Osteoblast (primary cell): ENCODE measurements around the gene CLDN19. TPM values are rescaled to one million over a fixed set of nuclear protein-coding genes. Genes with fewer than 3 reads are reported as not detected.
A peak's percentile ranks its signal among the peaks of the same experiment; 100 is the strongest.

Experiments used
- DNase-seq: peaks from one replicate; pipeline ENCODE4 v3.0.0; 2011; ENCODE audit warnings: low spot score, mixed read lengths; ENCODE audit not compliant: insufficient read length; ENCODE audit errors: missing footprints
- H2AFZ ChIP-seq: 2 replicates; pipeline ENCODE4 v1.6.0; 2011; ENCODE audit warnings: mild to moderate bottlenecking, low read length
- H3K27ac ChIP-seq: 2 replicates; pipeline ENCODE4 v1.5.1; 2011; ENCODE audit warnings: mild to moderate bottlenecking, low read depth, low read length, moderate library complexity
- H3K27me3 ChIP-seq: 2 replicates; pipeline ENCODE4 v1.6.0; 2012; ENCODE audit warnings: mild to moderate bottlenecking, control low read depth, inconsistent platforms, low read length, moderate library complexity; ENCODE audit not compliant: insufficient read depth
- H3K36me3 ChIP-seq: 2 replicates; pipeline ENCODE4 v1.5.1; 2011; ENCODE audit warnings: mild to moderate bottlenecking, low read length, control low read depth, moderate library complexity; ENCODE audit not compliant: insufficient read depth
- H3K4me1 ChIP-seq: 2 replicates; pipeline ENCODE4 v1.5.1; 2011; ENCODE audit warnings: mild to moderate bottlenecking, low read length, control low read depth, moderate library complexity; ENCODE audit not compliant: insufficient read depth
- H3K4me2 ChIP-seq: 2 replicates; pipeline ENCODE4 v1.6.0; 2011; ENCODE audit warnings: mild to moderate bottlenecking, low read length; ENCODE audit not compliant: insufficient read depth
- H3K4me3 ChIP-seq: fragments of 200-600 bp; sonication (generic); 3 replicates; pipeline ENCODE4 v1.5.1; 2012; ENCODE audit warnings: mild to moderate bottlenecking, low read length, inconsistent platforms; ENCODE audit not compliant: insufficient read depth
- H3K79me2 ChIP-seq: 2 replicates; pipeline ENCODE4 v1.6.0; 2012; ENCODE audit warnings: mild to moderate bottlenecking, low read length, control low read depth, inconsistent platforms; ENCODE audit not compliant: insufficient read depth
- H3K9me3 ChIP-seq: 2 replicates; pipeline ENCODE4 v1.5.1; 2011; ENCODE audit warnings: low read depth, low read length, control low read depth
- H4K20me1 ChIP-seq: 2 replicates; pipeline ENCODE4 v1.6.0; 2012; ENCODE audit warnings: mild to moderate bottlenecking, low read length, control low read depth; ENCODE audit not compliant: insufficient read depth
- CTCF ChIP-seq: IDR thresholded peaks from 2 replicates; pipeline ENCODE4 v1.5.1; 2011; ENCODE audit warnings: mild to moderate bottlenecking, low read depth, low read length, moderate library complexity; ENCODE audit errors: extremely low read depth
- total RNA-seq: library from RNA; depleted of rRNA; stranded (reverse); fragments of >200 nt; gene quantifications from 2 replicates; pipeline ENCODE4 v1.2.3, GENCODE V29; 2012

Gene CLDN19
- total RNA-seq, 1 donor: not detected

- H3K9me3 ChIP-seq: no peaks in the 10 kb centered on the region
- H4K20me1 ChIP-seq: peaks cover 5% of the 10 kb centered on the region
- H3K4me2 ChIP-seq: no peak overlapping the region
- H3K27ac ChIP-seq: no peak overlapping the region
- H2AFZ ChIP-seq: no peak overlapping the region
- H3K27me3 ChIP-seq: no peaks in the 10 kb centered on the region
- H3K79me2 ChIP-seq: no peaks in the 10 kb centered on the region
- H3K36me3 ChIP-seq: peaks cover 17% of the 10 kb centered on the region
- no peak for TF ChIP-seq CTCF
- DNase-seq: peak; percentile 60
- H3K4me3 ChIP-seq: no peak overlapping the region
- H3K4me1 ChIP-seq: no peaks in the 10 kb centered on the region
Observed at GRCh38 chr1:42742141-42742540, 2.1 kb upstream of the CLDN19 start.

DNA sequence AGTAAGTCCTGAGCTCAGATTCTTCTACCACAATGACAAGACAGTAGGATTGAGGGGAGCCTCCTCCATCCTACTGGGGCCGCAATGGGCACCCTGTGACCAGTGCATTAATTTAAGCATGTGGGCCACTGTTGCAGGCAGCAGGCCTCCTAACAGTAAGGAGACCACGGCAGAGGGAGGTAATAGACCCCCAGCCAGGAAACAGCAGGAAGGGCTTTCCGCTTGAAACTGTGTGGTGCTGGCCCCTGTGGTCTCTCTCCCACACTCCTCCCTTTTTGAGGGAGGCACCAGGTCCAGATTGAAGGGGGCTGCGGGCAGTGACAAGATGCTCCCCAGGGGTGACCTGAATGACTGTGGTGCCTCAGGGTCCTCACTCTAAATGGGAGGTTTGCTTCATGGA is 1.7 kb upstream of the CLDN19 start:
- Histone ChIP-seq H3K4me3 (no peak overlapping the region), H3K4me2 (no peak overlapping the region), H3K9me3 (no peaks in the 10 kb centered on the region), H3K79me2 (no peaks in the 10 kb centered on the region), H3K4me1 (no peaks in the 10 kb centered on the region), H3K36me3 (peaks cover 13% of the 10 kb centered on the region), H2AFZ (no peak overlapping the region), H3K27me3 (no peaks in the 10 kb centered on the region), H4K20me1 (peaks cover 2% of the 10 kb centered on the region), H3K27ac (no peak overlapping the region)
- TF ChIP-seq CTCF: no peak
- DNase-seq: peak; percentile 58

GRCh38 chr1:42740851-42741580 is 980 bp upstream of the CLDN19 start:
- H3K27me3 ChIP-seq: no peaks in the 10 kb centered on the region
- H4K20me1 ChIP-seq: no peaks in the 10 kb centered on the region
- H3K4me1 ChIP-seq: no peaks in the 10 kb centered on the region
- H3K36me3 ChIP-seq: peaks cover 6% of the 10 kb centered on the region
- no peak overlapping the region for H3K4me3 ChIP-seq
- no peaks in the 10 kb centered on the region for H3K9me3 ChIP-seq
- TF ChIP-seq CTCF: no peak
- no peaks in the 10 kb centered on the region for H3K79me2 ChIP-seq
- peak; percentile 74 for DNase-seq
- H3K27ac ChIP-seq: no peak overlapping the region
- H3K4me2 ChIP-seq: no peak overlapping the region
- H2AFZ ChIP-seq: no peak overlapping the region

- Histone ChIP-seq H3K9me3 (no peaks in the 10 kb centered on the region), H2AFZ (no peak overlapping the region), H3K27ac (no peak overlapping the region), H3K4me2 (no peak overlapping the region), H3K36me3 (no peaks in the 10 kb centered on the region), H3K79me2 (no peaks in the 10 kb centered on the region), H3K4me1 (no peaks in the 10 kb centered on the region), H3K27me3 (no peaks in the 10 kb centered on the region), H3K4me3 (no peak overlapping the region), H4K20me1 (no peaks in the 10 kb centered on the region)
- peak; percentile 89 for DNase-seq
- no peak for TF ChIP-seq CTCF
Observed at GRCh38 chr1:42738678-42739226, 1.3 kb downstream of the CLDN19 start.
